ENCODE measurements around the gene ARAP1. TPM values are rescaled to one million over a fixed set of nuclear protein-coding genes. Genes with fewer than 3 reads are reported as not detected.

ARAP1 gene
- polyA plus RNA-seq, 3 donors: 48.7 to 487 (median 79.0) TPM

GRCh38 chr11:72738199-72739141 is 13.7 kb downstream of the ARAP1 start:
- peak; percentile 93 to 96 (median 93) for DNase-seq
- Mint-ChIP-seq H3K27ac (peak overlapping the region; percentile 100), H3K9me3 (peaks cover 0 to 4% (median 0%) of the 10 kb centered on the region in 7 donors), H3K4me3 (peak overlapping the region; percentile 97 to 99), H3K36me3 (peaks cover 26 to 41% of the 10 kb centered on the region in 2 donors), H3K4me1 (peaks cover 91% of the 10 kb centered on the region), H3K27me3 (ENCODE audit: low read depth in 3 of 3) (peaks cover 0 to 4% (median 2%) of the 10 kb centered on the region in 3 donors)
- intact Hi-C loops (cut with micrococcal nuclease): loop anchor here (2.0 to 5.0 kb wide), 3 partner anchors 54 to 76 kb away; partner anchors contain the start of genes ATG16L2 (in 2 of the 2) and STARD10 (in 1 of the 2)
- Histone ChIP-seq H3K9ac (ENCODE audit: insufficient read depth, low read length, poor library complexity, severe bottlenecking) (peak overlapping the region; percentile 97), H3K79me2 (ENCODE audit: insufficient read depth, low read length) (peaks cover 100% of the 10 kb centered on the region), H3K4me3 (replicated peaks in 1 of 3; ENCODE audit: low read depth in 2 of 3, low read length in 3 of 3) (peak overlapping the region; percentile 49 to 88 (median 83)), H3K4me1 (ENCODE audit: control insufficient read depth in 1 of 2, insufficient read depth in 2 of 2, low read length in 2 of 2) (peaks cover 96% of the 10 kb centered on the region in 2 donors), H2AFZ (ENCODE audit: insufficient read depth, low read depth, low read length, poor library complexity, severe bottlenecking) (no peak overlapping the region), H3K4me2 (replicated peaks; ENCODE audit: extremely low read depth, low read length, poor library complexity, severe bottlenecking) (peak overlapping the region; percentile 93), H4K20me1 (ENCODE audit: insufficient read depth, low read length) (peaks cover 13% of the 10 kb centered on the region), H3K27me3 (ENCODE audit: control insufficient read depth in 2 of 2, insufficient read depth in 2 of 2, low read length in 2 of 2) (no peaks in the 10 kb centered on the region), H3K9me3 (replicated peaks in 1 of 2; ENCODE audit: control insufficient read depth in 1 of 2, insufficient read depth in 1 of 2, low read length in 2 of 2) (no peaks in the 10 kb centered on the region), H3K36me3 (replicated peaks in 1 of 2; ENCODE audit: control insufficient read depth in 1 of 2, insufficient read depth in 2 of 2, low read length in 2 of 2) (peaks cover 7 to 8% of the 10 kb centered on the region in 2 donors), H3K27ac (ENCODE audit: low read depth in 1 of 2, low read length in 2 of 2) (peak overlapping the region; percentile 98 to 99)
- no peak for TF ChIP-seq CTCF (IDR thresholded peaks at IDR 0.05)
- 0% methylated on average over 6 of the region's 11 CpGs for WGBS (ENCODE audit: insufficient coverage)

- Mint-ChIP-seq H3K27ac (peak overlapping the region; percentile 100), H3K9me3 (peaks cover 0 to 6% (median 0%) of the 10 kb centered on the region in 7 donors), H3K36me3 (peaks cover 35 to 47% of the 10 kb centered on the region in 2 donors), H3K27me3 (ENCODE audit: low read depth in 3 of 3) (peaks cover 0 to 4% (median 2%) of the 10 kb centered on the region in 3 donors), H3K4me1 (peaks cover 91% of the 10 kb centered on the region), H3K4me3 (peak overlapping the region; percentile 97 to 99)
- peaks cover 17 to 19% of the 10 kb centered on the region in 2 donors for H3K36me3 ChIP-seq (replicated peaks in 1 of 2; ENCODE audit: control insufficient read depth in 1 of 2, insufficient read depth in 2 of 2, low read length in 2 of 2)
- intact Hi-C loops (cut with micrococcal nuclease): loop anchor here (5.0 kb wide), 2 partner anchors 55 to 75 kb away; partner anchors contain the start of genes ATG16L2 (in 1 of the 2) and STARD10 (in 1 of the 2)
- WGBS (ENCODE audit: insufficient coverage): no CpG with 5 or more reads among the region's 1 CpG
- H3K4me1 ChIP-seq (ENCODE audit: control insufficient read depth in 1 of 2, insufficient read depth in 2 of 2, low read length in 2 of 2): peaks cover 96 to 97% of the 10 kb centered on the region in 2 donors
- peak overlapping the region; percentile 97 for H3K9ac ChIP-seq (ENCODE audit: insufficient read depth, low read length, poor library complexity, severe bottlenecking)
- H3K27ac ChIP-seq (ENCODE audit: low read depth in 1 of 2, low read length in 2 of 2): peak overlapping the region; percentile 98 to 99
- peak overlapping the region; percentile 93 for H3K4me2 ChIP-seq (replicated peaks; ENCODE audit: extremely low read depth, low read length, poor library complexity, severe bottlenecking)
- no peaks in the 10 kb centered on the region for H3K27me3 ChIP-seq (ENCODE audit: control insufficient read depth in 2 of 2, insufficient read depth in 2 of 2, low read length in 2 of 2)
- H3K9me3 ChIP-seq (replicated peaks in 1 of 2; ENCODE audit: control insufficient read depth in 1 of 2, insufficient read depth in 1 of 2, low read length in 2 of 2): peaks cover 0 to under 1% of the 10 kb centered on the region in 2 donors
- peaks cover 25% of the 10 kb centered on the region for H4K20me1 ChIP-seq (ENCODE audit: insufficient read depth, low read length)
- peak in 2 of 3 donors; percentile 68 to 72 for DNase-seq
- H3K4me3 ChIP-seq (replicated peaks in 1 of 3; ENCODE audit: low read depth in 2 of 3, low read length in 3 of 3): peak overlapping the region; percentile 33 to 88 (median 83)
- no peak overlapping the region for H2AFZ ChIP-seq (ENCODE audit: insufficient read depth, low read depth, low read length, poor library complexity, severe bottlenecking)
- H3K79me2 ChIP-seq (ENCODE audit: insufficient read depth, low read length): peaks cover 100% of the 10 kb centered on the region
- TF ChIP-seq CTCF (IDR thresholded peaks at IDR 0.05): no peak
Measured at GRCh38 chr11:72737336-72737735, 14.9 kb downstream of the ARAP1 start.
